B cell (primary cell): ENCODE measurements around the gene PHLPP1. TPM values are rescaled to one million over a fixed set of nuclear protein-coding genes. Genes with fewer than 3 reads are reported as not detected.

ENCODE experiments used
- ATAC-seq: fragments of 200-7000 bp; cut with Tn5 transposase; one replicate; pipeline ENCODE4 v1.10.0; 2021; ENCODE audit warnings: low read depth, mild to moderate bottlenecking, moderate number of reproducible peaks, moderate library complexity
- CTCF ChIA-PET: fragments of 350-600 bp; sonication (Branson Sonifier 250); formaldehyde crosslinking; loops from one replicate; lab custom pipeline; 2021; ENCODE audit warnings: antibody characterized with exemption, inconsistent platforms; lab: Charles Lee
- POLR2A ChIA-PET: fragments of 350-600 bp; sonication (Branson Sonifier 250); formaldehyde crosslinking; loops from one replicate; lab custom pipeline; 2021; ENCODE audit warnings: antibody characterized with exemption; lab: Charles Lee
- DNase-seq: peaks from one replicate; pipeline ENCODE4 v3.0.0; 2013
- H2AFZ ChIP-seq: 2 replicates; pipeline ENCODE4 v1.6.1; 2012; ENCODE audit warnings: mild to moderate bottlenecking, low read depth, low read length; ENCODE audit not compliant: insufficient read depth, poor library complexity, severe bottlenecking
- H3K27ac ChIP-seq, 2 donors: 1 replicate in 1 of 2; 2 replicates in 1 of 2; pipeline ENCODE4 v1.5.1; 2012 to 2013; ENCODE audit warnings: low read length in 2 of 2, mild to moderate bottlenecking in 2 of 2, moderate library complexity in 1 of 2
- H3K27me3 ChIP-seq, 4 experiments: fragments of 200-600 bp in 1 of 4; sonication (generic) in 1 of 4; replicated peaks in 1 of 4; 1 replicate in 2 of 4; 2 replicates in 2 of 4; pipeline versions ENCODE4 v1.6.1 to v1.7.0; 2013 to 2016; ENCODE audit warnings: low read length in 3 of 4, mild to moderate bottlenecking in 2 of 4, mixed read lengths in 1 of 4, moderate library complexity in 1 of 4; ENCODE audit not compliant: insufficient read depth in 4 of 4, control insufficient read depth in 3 of 4; ENCODE audit errors: control extremely low read depth in 1 of 4
- H3K36me3 ChIP-seq, 2 experiments: replicated peaks in 1 of 2; 1 replicate in 1 of 2; 2 replicates in 1 of 2; pipeline versions ENCODE4 v1.6.1 to v1.7.1; 2013; ENCODE audit warnings: low read length in 1 of 2; ENCODE audit not compliant: insufficient read depth in 2 of 2, control insufficient read depth in 1 of 2; ENCODE audit errors: control extremely low read depth in 1 of 2, extremely low read depth in 1 of 2
- H3K4me1 ChIP-seq, 2 donors: fragments of 200-600 bp in 1 of 2; sonication (generic) in 1 of 2; 1 replicate in 1 of 2; 2 replicates in 1 of 2; pipeline versions ENCODE4 v1.5.1 to v1.6.1; 2013 to 2017; ENCODE audit warnings: low read length in 2 of 2; ENCODE audit not compliant: control insufficient read depth in 2 of 2, insufficient read depth in 2 of 2
- H3K4me2 ChIP-seq: replicated peaks from 2 replicates; pipeline ENCODE3; 2012; ENCODE audit warnings: mild to moderate bottlenecking, low read depth, low read length; ENCODE audit not compliant: poor library complexity, severe bottlenecking
- H3K4me3 ChIP-seq, 5 experiments: fragments of 200-600 bp in 1 of 5; sonication (generic) in 1 of 5; 1 replicate in 3 of 5; 2 replicates in 2 of 5; pipeline versions ENCODE4 v1.5.1 to v1.7.0; 2011 to 2016; ENCODE audit warnings: low read length in 4 of 5, mild to moderate bottlenecking in 4 of 5, low read depth in 2 of 5, control low read depth in 1 of 5, moderate library complexity in 1 of 5; ENCODE audit not compliant: insufficient read depth in 1 of 5; ENCODE audit errors: control extremely low read depth in 1 of 5, extremely low read depth in 1 of 5
- H3K79me2 ChIP-seq: fragments of 200-600 bp; sonication (generic); one replicate; pipeline ENCODE4 v1.6.0; 2016; ENCODE audit warnings: low read length; ENCODE audit not compliant: control insufficient read depth, insufficient read depth
- H3K9ac ChIP-seq: fragments of 200-600 bp; sonication (generic); 2 replicates; pipeline ENCODE4 v1.6.1; 2017; ENCODE audit warnings: mild to moderate bottlenecking, low read length, moderate library complexity
- H3K9me3 ChIP-seq, 3 donors: one replicate each; pipeline versions ENCODE4 v1.6.1 to v1.7.1; 2013; ENCODE audit warnings: low read length in 2 of 3; ENCODE audit not compliant: control insufficient read depth in 2 of 3, insufficient read depth in 1 of 3; ENCODE audit errors: control extremely low read depth in 1 of 3
- H4K20me1 ChIP-seq: 2 replicates; pipeline ENCODE4 v1.6.0; 2012; ENCODE audit warnings: mild to moderate bottlenecking, low read length; ENCODE audit not compliant: insufficient read depth, control insufficient read depth, poor library complexity, severe bottlenecking
- H3K27ac Mint-ChIP-seq: one replicate; pipeline ENCODE4 v1.8.0; 2021; ENCODE audit warnings: mixed read lengths
- H3K27me3 Mint-ChIP-seq: one replicate; pipeline ENCODE4 v1.8.0; 2021; ENCODE audit warnings: mixed read lengths
- H3K4me1 Mint-ChIP-seq: one replicate; pipeline ENCODE4 v1.8.0; 2021; ENCODE audit warnings: mixed read lengths
- H3K4me3 Mint-ChIP-seq: one replicate; pipeline ENCODE4 v1.8.0; 2021; ENCODE audit warnings: mixed read lengths
- H3K9me3 Mint-ChIP-seq: one replicate; pipeline ENCODE4 v1.8.0; 2022; ENCODE audit warnings: mixed read lengths; ENCODE audit not compliant: insufficient read depth
- EZH2 ChIP-seq: IDR thresholded peaks from 2 replicates; pipeline ENCODE4 v1.6.1; 2012; ENCODE audit warnings: borderline replicate concordance, low read depth, mild to moderate bottlenecking, moderate library complexity, low read length; ENCODE audit not compliant: insufficient read depth, poor library complexity, severe bottlenecking
- WGBS: methylation state at CpG from one replicate; pipeline ENCODE4 v1.1.5; 2013; ENCODE audit warnings: missing lambda C conversion rate; ENCODE audit not compliant: insufficient coverage; 5-methylcytosine and 5-hydroxymethylcytosine counted together
- intact Hi-C: fragments of 100-400 bp; cut with micrococcal nuclease; formaldehyde crosslinking; loops from one replicate; pipeline ENCODE4 v1.10.0; 2022
- polyA plus RNA-seq: library from polyadenylated mRNA; depleted of rRNA; stranded (reverse); fragments of >200 nt; gene quantifications from 2 replicates; pipeline ENCODE4 v1.2.3, GENCODE V29; 2012
- total RNA-seq, 2 donors: library from RNA; stranded (reverse); fragments of 120-200 nt in 1 of 2; gene quantifications; 1 replicate in 1 of 2; 2 replicates in 1 of 2; pipeline versions ENCODE4 v1.2.3 to v1.2.4, GENCODE V29; 2013 to 2022
- TF ChIP-seq, protein P1 (sequence below): fragments of 200-600 bp; IDR thresholded peaks from one replicate; pipeline ENCODE4 v1.8.0; 2022; ENCODE audit warnings: antibody characterized with exemption, mild to moderate bottlenecking

The PHLPP1 gene
- total and polyA plus RNA-seq, 2 donors (not counting 1 experiment from before 2014, with no cell fraction given): 3.0 to 20.7 TPM

GRCh38 chr18:62741584-62741983 lies 26.2 kb downstream of the PHLPP1 start:
- Mint-ChIP-seq H3K27ac (no peak overlapping the region), H3K9me3 (no peaks in the 10 kb centered on the region), H3K4me3 (no peak overlapping the region), H3K4me1 (peaks cover 37% of the 10 kb centered on the region), H3K27me3 (no peaks in the 10 kb centered on the region)
- Histone ChIP-seq H3K79me2 (no peaks in the 10 kb centered on the region), H3K4me3 (no peak overlapping the region), H3K4me1 (peaks cover 18 to 29% of the 10 kb centered on the region in 2 donors), H2AFZ (no peak overlapping the region), H3K9me3 (no peaks in the 10 kb centered on the region), H3K27me3 (no peaks in the 10 kb centered on the region), H3K27ac (no peak overlapping the region), H4K20me1 (no peaks in the 10 kb centered on the region), H3K4me2 (no peak overlapping the region), H3K36me3 (no peaks in the 10 kb centered on the region), H3K9ac (no peak overlapping the region)
- TF ChIP-seq, protein P1, sequence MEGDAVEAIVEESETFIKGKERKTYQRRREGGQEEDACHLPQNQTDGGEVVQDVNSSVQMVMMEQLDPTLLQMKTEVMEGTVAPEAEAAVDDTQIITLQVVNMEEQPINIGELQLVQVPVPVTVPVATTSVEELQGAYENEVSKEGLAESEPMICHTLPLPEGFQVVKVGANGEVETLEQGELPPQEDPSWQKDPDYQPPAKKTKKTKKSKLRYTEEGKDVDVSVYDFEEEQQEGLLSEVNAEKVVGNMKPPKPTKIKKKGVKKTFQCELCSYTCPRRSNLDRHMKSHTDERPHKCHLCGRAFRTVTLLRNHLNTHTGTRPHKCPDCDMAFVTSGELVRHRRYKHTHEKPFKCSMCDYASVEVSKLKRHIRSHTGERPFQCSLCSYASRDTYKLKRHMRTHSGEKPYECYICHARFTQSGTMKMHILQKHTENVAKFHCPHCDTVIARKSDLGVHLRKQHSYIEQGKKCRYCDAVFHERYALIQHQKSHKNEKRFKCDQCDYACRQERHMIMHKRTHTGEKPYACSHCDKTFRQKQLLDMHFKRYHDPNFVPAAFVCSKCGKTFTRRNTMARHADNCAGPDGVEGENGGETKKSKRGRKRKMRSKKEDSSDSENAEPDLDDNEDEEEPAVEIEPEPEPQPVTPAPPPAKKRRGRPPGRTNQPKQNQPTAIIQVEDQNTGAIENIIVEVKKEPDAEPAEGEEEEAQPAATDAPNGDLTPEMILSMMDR: no peak
- no peak for DNase-seq
- intact Hi-C loops: loop anchor here (5.0 kb wide), 1 partner anchor 36 kb away; no protein-coding TSS in a partner anchor
- ChIA-PET POLR2A (no interaction called here), CTCF (interaction anchor here (1.2 to 1.4 kb wide), 2 partner anchors 22 to 1271 kb away, joined by 3 to 4 read pairs; no protein-coding TSS in a partner anchor)
- 88% methylated on average over 3 of the region's 4 CpGs for WGBS
- ATAC-seq: no peak

- peaks cover 22% of the 10 kb centered on the region for H3K79me2 ChIP-seq
- no peak overlapping the region for H3K4me3 ChIP-seq
- intact Hi-C loops: loop anchor here (5.0 kb wide), 1 partner anchor 33 kb away; no protein-coding TSS in a partner anchor
- ChIA-PET CTCF (interaction anchor here (0.8 to 0.9 kb wide), 3 partner anchors 9 to 29 kb away, joined by 3 read pairs; partner anchors contain the start of gene PHLPP1), POLR2A (no interaction called here)
- H3K27me3 ChIP-seq: no peaks in the 10 kb centered on the region
- H3K27me3 Mint-ChIP-seq: no peaks in the 10 kb centered on the region
- DNase-seq: peak; percentile 71
- H3K27ac Mint-ChIP-seq: peak overlapping the region; percentile 89
- TF ChIP-seq, protein P1: no peak
- no peak for TF ChIP-seq EZH2
- H3K9me3 Mint-ChIP-seq: no peaks in the 10 kb centered on the region
- H3K36me3 ChIP-seq: no peaks in the 10 kb centered on the region
- H3K27ac ChIP-seq: peak overlapping the region; percentile 42 to 75
- peaks cover 18 to 27% of the 10 kb centered on the region in 2 donors for H3K4me1 ChIP-seq
- peak; percentile 96 for ATAC-seq
- H2AFZ ChIP-seq: peak overlapping the region; percentile 41
- no peaks in the 10 kb centered on the region for H3K9me3 ChIP-seq
- H3K9ac ChIP-seq: peak overlapping the region; percentile 27
- H3K4me1 Mint-ChIP-seq: peaks cover 36% of the 10 kb centered on the region
- no peaks in the 10 kb centered on the region for H4K20me1 ChIP-seq
- H3K4me3 Mint-ChIP-seq: peak overlapping the region; percentile 52
- WGBS: 0% methylated on average over 2 of the region's 3 CpGs
- H3K4me2 ChIP-seq: peak overlapping the region; percentile 51
Observed at GRCh38 chr18:62744076-62744968, 29.0 kb downstream of the PHLPP1 start.
